OCI-LY7 (cell line): ENCODE results near the gene CNTNAP3. TPM values are rescaled to one million over a fixed set of nuclear protein-coding genes. Genes with fewer than 3 reads are reported as not detected.
"Not testable (repeated sequence)": the region's sequence is repeated elsewhere in the genome, so short reads cannot be mapped to it uniquely, and the experiment has no call there.

Experiments used
- BruUV-seq: library from RNA; stranded (reverse); fragments of 400-500 nt; replicated peaks from 2 replicates; lab custom pipeline; 2021; lab: Mats Ljungman, UMichigan
- CTCF ChIA-PET: fragments of 300-600 bp; sonication (Branson Sonifier 250); formaldehyde crosslinking; loops from one replicate; lab custom pipeline; 2022; ENCODE audit warnings: antibody characterized with exemption; ENCODE audit not compliant: unreplicated experiment; lab: Charles Lee
- POLR2A ChIA-PET: fragments of 300-600 bp; sonication (Branson Sonifier 250); formaldehyde crosslinking; loops from one replicate; lab custom pipeline; 2022; ENCODE audit warnings: antibody characterized with exemption; lab: Charles Lee
- DNase-seq: peaks from one replicate; pipeline ENCODE4 v3.0.0-alpha.2; 2015; ENCODE audit warnings: low spot score
- H2AFZ ChIP-seq: fragments of 200-600 bp; sonication (generic), shearing (Covaris generic); 2 replicates; pipeline ENCODE4 v1.6.1; 2014; ENCODE audit warnings: mild to moderate bottlenecking, antibody characterized with exemption, low read length, moderate library complexity
- H3K27ac ChIP-seq: fragments of 200-600 bp; sonication (generic); 2 replicates; pipeline ENCODE4 v1.5.1; 2014; ENCODE audit warnings: mixed run types, low read depth, mild to moderate bottlenecking, moderate library complexity, low read length, inconsistent platforms; ENCODE audit not compliant: poor library complexity, severe bottlenecking
- H3K36me3 ChIP-seq: fragments of 200-600 bp; sonication (generic); 2 replicates; pipeline ENCODE4 v1.6.1; 2014; ENCODE audit warnings: mild to moderate bottlenecking, antibody characterized with exemption, low read length, moderate library complexity, mixed read lengths; ENCODE audit not compliant: insufficient read depth
- H3K4me1 ChIP-seq: fragments of 200-600 bp; sonication (generic); 2 replicates; pipeline ENCODE4 v1.5.1; 2014; ENCODE audit warnings: mild to moderate bottlenecking, low read length; ENCODE audit not compliant: insufficient read depth, poor library complexity, severe bottlenecking
- H3K4me2 ChIP-seq: fragments of 200-600 bp; sonication (generic); 2 replicates; pipeline ENCODE4 v1.6.1; 2014; ENCODE audit warnings: mild to moderate bottlenecking, low read length
- H3K4me3 ChIP-seq: fragments of 200-600 bp; sonication (generic); 2 replicates; pipeline ENCODE4 v1.5.1; 2014; ENCODE audit warnings: mild to moderate bottlenecking, low read depth, low read length; ENCODE audit not compliant: poor library complexity, severe bottlenecking
- H3K79me2 ChIP-seq: fragments of 200-600 bp; sonication (generic); 2 replicates; pipeline ENCODE4 v1.6.1; 2016; ENCODE audit warnings: low read depth, mild to moderate bottlenecking, low read length, moderate library complexity, mixed read lengths; ENCODE audit not compliant: insufficient read depth
- H3K9me2 ChIP-seq: fragments of 200-600 bp; sonication (generic); 2 replicates; pipeline ENCODE4 v1.6.1; 2016; ENCODE audit warnings: mild to moderate bottlenecking, low read length, mixed read lengths; ENCODE audit not compliant: insufficient read depth
- H3K9me3 ChIP-seq: fragments of 200-600 bp; sonication (generic); 2 replicates; pipeline ENCODE4 v1.6.1; 2014; ENCODE audit warnings: mild to moderate bottlenecking, mixed run types, low read length, mixed read lengths
- H4K20me1 ChIP-seq: fragments of 200-600 bp; sonication (generic); 2 replicates; pipeline ENCODE4 v1.6.1; 2014; ENCODE audit warnings: mild to moderate bottlenecking, antibody characterized with exemption, low read length, moderate library complexity, mixed read lengths; ENCODE audit not compliant: insufficient read depth
- intact Hi-C: fragments of 100-400 bp; cut with micrococcal nuclease; formaldehyde crosslinking; loops from one replicate; pipeline ENCODE4 v1.10.0; 2022; ENCODE audit not compliant: unreplicated experiment
- total RNA-seq, 2 experiments: library from RNA; depleted of rRNA in 1 of 2; stranded (reverse); fragments of >200 nt in 1 of 2; shearing (Covaris generic) in 1 of 2; gene quantifications; 2 replicates each; pipeline ENCODE4 v1.2.3, GENCODE V29; 2014 to 2022

CNTNAP3 gene
- total RNA-seq, 2 experiments from 2014 or later: not detected

- H3K36me3 ChIP-seq, intact Hi-C loops, BruUV-seq, H3K79me2 ChIP-seq, CTCF ChIA-PET, H3K4me2 ChIP-seq, H3K27ac ChIP-seq, DNase-seq, H3K9me2 ChIP-seq, H3K9me3 ChIP-seq, POLR2A ChIA-PET, H3K4me3 ChIP-seq, H2AFZ ChIP-seq, H4K20me1 ChIP-seq, H3K4me1 ChIP-seq: not testable (repeated sequence)
Observed at GRCh38 chr9:39082574-39082973, 205.4 kb downstream of the CNTNAP3 start.

- H3K4me2 ChIP-seq, H3K36me3 ChIP-seq, H3K79me2 ChIP-seq, H2AFZ ChIP-seq, H4K20me1 ChIP-seq, BruUV-seq, POLR2A ChIA-PET, intact Hi-C loops, H3K4me1 ChIP-seq, H3K9me2 ChIP-seq, CTCF ChIA-PET, H3K9me3 ChIP-seq, H3K27ac ChIP-seq, H3K4me3 ChIP-seq, DNase-seq: not testable (repeated sequence)
Observed at GRCh38 chr9:39080081-39080480, 207.9 kb downstream of the CNTNAP3 start.

- H3K36me3 ChIP-seq, POLR2A ChIA-PET, intact Hi-C loops, H2AFZ ChIP-seq, BruUV-seq, CTCF ChIA-PET, H3K9me3 ChIP-seq, H4K20me1 ChIP-seq, DNase-seq, H3K4me3 ChIP-seq, H3K79me2 ChIP-seq, H3K4me2 ChIP-seq, H3K4me1 ChIP-seq, H3K9me2 ChIP-seq, H3K27ac ChIP-seq: not testable (repeated sequence)
Observed at GRCh38 chr9:39078621-39079256, 209.2 kb downstream of the CNTNAP3 start.

- H3K4me2 ChIP-seq, H3K9me3 ChIP-seq, POLR2A ChIA-PET, H3K27ac ChIP-seq, H3K79me2 ChIP-seq, H3K36me3 ChIP-seq, H3K4me3 ChIP-seq, H3K9me2 ChIP-seq, CTCF ChIA-PET, DNase-seq, BruUV-seq, H3K4me1 ChIP-seq, H4K20me1 ChIP-seq, H2AFZ ChIP-seq, intact Hi-C loops: not testable (repeated sequence)
Observed at GRCh38 chr9:39073537-39073936, 214.4 kb downstream of the CNTNAP3 start.

- H3K4me3 ChIP-seq, H3K79me2 ChIP-seq, BruUV-seq, H3K9me2 ChIP-seq, H3K36me3 ChIP-seq, H3K4me2 ChIP-seq, POLR2A ChIA-PET, H4K20me1 ChIP-seq, H3K9me3 ChIP-seq, CTCF ChIA-PET, H3K27ac ChIP-seq, DNase-seq, intact Hi-C loops, H3K4me1 ChIP-seq, H2AFZ ChIP-seq: not testable (repeated sequence)
Observed at GRCh38 chr9:39067683-39068082, 220.3 kb downstream of the CNTNAP3 start.

GRCh38 chr9:39062966-39063365 lies 225.0 kb downstream of the CNTNAP3 start:
- H3K9me2 ChIP-seq, DNase-seq, H4K20me1 ChIP-seq, H2AFZ ChIP-seq, H3K4me1 ChIP-seq, CTCF ChIA-PET, H3K27ac ChIP-seq, H3K36me3 ChIP-seq, H3K4me3 ChIP-seq, H3K79me2 ChIP-seq, H3K9me3 ChIP-seq, H3K4me2 ChIP-seq, BruUV-seq, intact Hi-C loops, POLR2A ChIA-PET: not testable (repeated sequence)
